GM12801 (cell line): ENCODE data around the gene PLAGL1.

Experiments used
- CTCF ChIP-seq: IDR thresholded peaks from one replicate; pipeline ENCODE4 v1.5.1; 2011; ENCODE audit warnings: control low read depth; ENCODE audit not compliant: insufficient read length; ENCODE audit errors: extremely low read depth

Gene PLAGL1

GRCh38 chr6:143998686-143999085 lies 9.4 kb downstream of the PLAGL1 start:
- TF ChIP-seq CTCF = no peak

DNA sequence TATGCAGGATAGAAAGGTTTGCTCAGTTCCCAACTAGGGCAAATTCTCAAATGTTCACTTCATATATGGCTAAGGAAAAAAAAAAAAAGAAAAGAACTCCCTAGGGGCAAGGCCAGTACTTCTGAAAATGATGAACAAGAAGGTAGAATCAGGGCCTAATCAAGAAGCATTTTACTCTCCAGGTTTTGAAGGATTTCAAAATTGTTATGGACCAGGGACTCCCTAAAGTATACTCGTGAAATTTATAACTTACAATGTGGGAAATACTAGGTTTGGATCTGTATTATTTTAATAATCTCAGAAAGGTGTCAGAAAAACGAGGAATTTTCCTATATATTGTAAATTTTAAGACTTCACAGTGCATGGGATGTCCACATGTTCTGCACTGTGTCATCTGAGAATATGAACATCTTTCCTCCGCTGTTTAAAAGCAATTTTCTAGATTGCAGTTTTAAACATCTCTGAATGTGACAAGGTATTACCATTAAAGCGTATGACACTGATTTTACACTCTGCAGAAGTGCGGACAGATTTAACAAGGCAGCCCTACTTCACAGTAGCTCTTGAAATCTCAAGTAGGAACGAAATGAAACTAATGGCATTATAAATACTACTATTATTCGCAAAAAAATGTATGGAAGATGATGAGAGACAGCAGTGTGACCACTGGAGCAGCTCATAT lies 14.0 kb downstream of the PLAGL1 start:
- no peak for TF ChIP-seq CTCF

- no peak for TF ChIP-seq CTCF
These were observed 15.8 kb downstream of the PLAGL1 start for GRCh38 chr6:143992285-143992684.

DNA sequence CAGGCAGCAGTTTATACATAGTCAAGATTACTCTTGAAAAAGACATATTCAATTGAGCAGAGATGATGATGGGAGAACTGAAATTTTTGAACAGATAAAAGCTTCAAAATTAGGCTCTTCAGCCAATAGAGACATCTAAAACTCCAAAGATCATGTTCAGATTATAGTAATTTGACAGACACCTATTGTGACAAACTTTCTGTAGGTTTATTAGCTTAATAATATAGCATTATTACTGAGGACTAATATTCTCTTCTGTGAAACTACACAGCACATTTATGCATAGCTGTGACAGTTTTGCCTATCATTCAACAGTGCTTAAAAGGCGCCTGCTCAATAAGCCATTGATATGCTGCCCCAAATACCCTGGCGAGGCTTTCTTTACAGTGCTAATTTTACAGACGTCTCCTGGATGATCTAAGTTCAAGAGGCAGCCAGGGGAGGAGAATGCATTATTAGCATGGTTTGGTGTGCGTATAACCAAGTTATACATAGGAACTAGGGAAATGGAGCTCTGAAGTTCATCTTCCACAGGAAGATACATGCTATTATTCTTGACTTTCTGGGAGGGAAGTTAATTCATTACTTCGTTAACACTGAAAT lies 21.5 kb downstream of the PLAGL1 start:
- no peak for TF ChIP-seq CTCF

- no peak for TF ChIP-seq CTCF
These were observed 23.4 kb downstream of the PLAGL1 start for GRCh38 chr6:143984666-143985065.

DNA sequence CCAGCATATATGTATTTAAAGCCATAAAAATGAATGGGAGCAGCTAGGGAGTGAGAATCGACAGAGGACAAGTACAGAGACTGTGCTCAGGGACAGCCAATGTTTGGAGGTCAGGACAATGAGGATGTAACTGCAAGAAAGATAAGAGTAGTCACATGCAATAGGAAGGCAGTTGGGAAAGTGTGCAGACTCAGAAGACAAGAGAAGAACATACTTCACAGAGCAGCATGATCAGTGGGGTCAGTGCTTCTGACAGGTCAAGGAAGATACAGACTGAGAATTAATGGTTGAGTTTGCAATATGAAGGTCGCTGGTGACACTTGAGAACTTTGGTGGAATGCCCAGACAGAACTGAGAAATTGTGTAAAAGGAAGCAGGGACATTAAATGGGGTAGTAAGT lies 25.1 kb downstream of the PLAGL1 start:
- no peak for TF ChIP-seq CTCF

DNA sequence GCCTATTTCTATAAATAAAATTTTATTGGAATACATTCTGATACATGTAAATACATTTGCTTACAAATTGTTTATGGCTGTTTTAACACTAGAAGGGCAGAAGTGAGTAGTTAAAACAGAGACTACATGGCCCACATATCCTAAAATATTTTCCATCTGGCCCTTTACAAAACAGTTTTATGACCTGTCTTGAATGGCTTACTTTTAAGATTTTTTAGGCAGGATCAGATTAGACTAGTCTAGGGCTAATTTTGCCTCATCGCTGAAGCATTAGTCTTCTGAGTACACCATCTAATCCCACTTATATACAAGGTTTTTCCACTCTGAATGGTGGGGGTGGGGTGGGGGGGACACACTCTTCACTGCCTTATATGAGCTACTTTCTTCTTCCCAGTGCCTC lies 27.1 kb downstream of the PLAGL1 start:
- TF ChIP-seq CTCF = no peak
